K562 (cell line): Measurements from ENCODE around the gene GPRIN1. TPM values are rescaled to one million over a fixed set of nuclear protein-coding genes. Genes with fewer than 3 reads are reported as not detected.
A peak's percentile ranks its signal among the peaks of the same experiment; 100 is the strongest.

Source experiments
- AFF1 ChIP-seq, 2 experiments: fragments of 450-650 bp; IDR thresholded peaks; 2 replicates each; pipeline ENCODE4 v1.6.1; 2018; ENCODE audit warnings: mild to moderate bottlenecking in 2 of 2, low read depth in 1 of 2; ENCODE audit not compliant: partially characterized antibody in 2 of 2
- ASH1L ChIP-seq: fragments of 450-650 bp; IDR thresholded peaks from 2 replicates; pipeline ENCODE4 v1.6.1; 2018; ENCODE audit warnings: borderline replicate concordance, mild to moderate bottlenecking, low read depth; ENCODE audit not compliant: partially characterized antibody
- CCNT2 ChIP-seq: IDR thresholded peaks from 2 replicates; pipeline ENCODE4 v1.6.1; 2011; ENCODE audit warnings: borderline replicate concordance, low read depth, mild to moderate bottlenecking, moderate library complexity, mixed read lengths, low read length; ENCODE audit not compliant: insufficient read length; ENCODE audit errors: extremely low read depth
- CHD1 ChIP-seq: fragments of 200-600 bp; sonication (generic); IDR thresholded peaks from one replicate; pipeline ENCODE4 v1.6.1; 2012; ENCODE audit warnings: mild to moderate bottlenecking, moderate library complexity, low read length, inconsistent platforms
- CTCF ChIP-seq, 3 experiments: IDR thresholded peaks in 2 of 3; conservative IDR thresholded peaks in 1 of 3; 2 replicates each; pipeline ENCODE4 v1.5.1; 2011 to 2012; ENCODE audit warnings: low read length in 3 of 3, mild to moderate bottlenecking in 3 of 3, control low read depth in 2 of 3, improper control_type of control experiment in 1 of 3, inconsistent platforms in 1 of 3, low read depth in 1 of 3, mixed read lengths in 1 of 3, moderate library complexity in 1 of 3; ENCODE audit not compliant: insufficient read depth in 2 of 3
- GATAD2A ChIP-seq: fragments of 450-650 bp; IDR thresholded peaks from 2 replicates; pipeline ENCODE4 v1.6.1; 2017
- HMGN3 ChIP-seq: IDR thresholded peaks from 2 replicates; pipeline ENCODE4 v1.6.1; 2011; ENCODE audit warnings: borderline replicate concordance, low read depth, mild to moderate bottlenecking, mixed read lengths, low read length; ENCODE audit not compliant: insufficient read length; ENCODE audit errors: extremely low read depth
- MXI1 ChIP-seq: IDR thresholded peaks from 2 replicates; pipeline ENCODE4 v1.6.1; 2011; ENCODE audit warnings: low read depth, mild to moderate bottlenecking, improper control_type of control experiment, low read length
- MYNN ChIP-seq, 2 experiments: sonication (generic); formaldehyde crosslinking in 1 of 2; IDR thresholded peaks; 2 replicates each; pipeline versions ENCODE4 v1.5.0 to v1.6.1; 2016 to 2020; ENCODE audit warnings: antibody characterized with exemption in 1 of 2, missing genetic modification reagents in 1 of 2
- PCBP1 ChIP-seq: fragments of 200-400 bp; formaldehyde crosslinking; IDR thresholded peaks from 2 replicates; pipeline ENCODE4 v1.6.1; 2018; ENCODE audit warnings: mild to moderate bottlenecking, low read depth, low read length; ENCODE audit not compliant: poor library complexity, severe bottlenecking
- SREBF2 ChIP-seq: sonication (generic); formaldehyde crosslinking; IDR thresholded peaks from 2 replicates; pipeline ENCODE4 v1.4.0; 2020; ENCODE audit warnings: mild to moderate bottlenecking, missing genetic modification reagents
- TRIM28 ChIP-seq: fragments of 450-650 bp; IDR thresholded peaks from 2 replicates; pipeline ENCODE4 v1.6.1; 2017
- UBTF ChIP-seq, 2 experiments: IDR thresholded peaks; 2 replicates each; pipeline ENCODE4 v1.6.1; 2012; ENCODE audit warnings: improper control_type of control experiment in 2 of 2, low read depth in 2 of 2, low read length in 2 of 2, borderline replicate concordance in 1 of 2
- USF2 ChIP-seq: sonication (generic); formaldehyde crosslinking; IDR thresholded peaks from 2 replicates; pipeline ENCODE4 v1.5.0; 2020; ENCODE audit warnings: missing genetic modification reagents
- ZBED1 ChIP-seq: IDR thresholded peaks from 2 replicates; pipeline ENCODE4 v1.6.1; 2014
- ZEB2 ChIP-seq: fragments of 450-650 bp; IDR thresholded peaks from 2 replicates; pipeline ENCODE4 v1.6.1; 2016
- ZNF212 ChIP-seq: fragments of 450-650 bp; formaldehyde crosslinking; IDR thresholded peaks from 2 replicates; pipeline ENCODE4 v1.4.0; 2020; ENCODE audit warnings: mild to moderate bottlenecking
- ZNF3 ChIP-seq: fragments of 250-450 bp; sonication (Bioruptor Pico); IDR thresholded peaks from 2 replicates; pipeline ENCODE4 v1.5.0; 2021; ENCODE audit warnings: mild to moderate bottlenecking, moderate library complexity
- polyA plus RNA-seq, 8 experiments: library from polyadenylated mRNA; depleted of rRNA in 4 of 8; stranded (reverse) in 5 of 8; unstranded in 3 of 8; fragments of >200 nt; fragmentation: Nextera tagmentation in 2 of 8; fragmentation: Illumina TruSeq in 1 of 8; extraction: Ambion mirVana in 2 of 8; extraction: Trizol in 1 of 8; gene quantifications; 2 replicates each; pipeline versions ENCODE4 v1.2.1 to v1.2.3, GENCODE V29; 2011 to 2014; ENCODE audit warnings: inconsistent platforms in 1 of 8, missing spikeins in 1 of 8
- total RNA-seq, 7 experiments: library from RNA; depleted of rRNA in 6 of 7; stranded (reverse); fragments of >200 nt in 6 of 7; fragmentation: Illumina TruSeq in 2 of 7; extraction: Trizol in 2 of 7; gene quantifications; 2 replicates each; pipeline versions ENCODE4 v1.2.1 to v1.2.3, GENCODE V29; 2011 to 2021; ENCODE audit warnings: low replicate concordance in 1 of 7

The GPRIN1 gene
- total and polyA plus RNA-seq, 9 of the 15 experiments (the other 6 are each of a cell fraction or from before 2014, with no cell fraction given): 0.15 to 11.6 (median 4.4) TPM

GRCh38 chr5:176647030-176647842 lies 37.3 kb upstream of the GPRIN1 start, which contains the start of gene TSPAN17 (continued):
- TF ChIP-seq UBTF (IDR thresholded peaks at IDR 0.05; ENCODE audit: borderline replicate concordance in 1 of 2, low read depth in 2 of 2, low read length in 2 of 2) (0 out of 4 replicates have a peak, but pooled peaks have one; percentile 46 to 51), CHD1 (no peak), ZBED1 (no peak), ASH1L (no peak), MXI1 (no peak), HMGN3 (peak; percentile 91), MYNN (IDR thresholded peaks at IDR 0.05) (no peak), MYNN (CRISPR knock-in tag; IDR thresholded peaks at IDR 0.05) (no peak), AFF1 (IDR thresholded peaks at IDR 0.05; ENCODE audit: low read depth in 1 of 2, partially characterized antibody in 2 of 2) (no peak), GATAD2A (no peak), CCNT2 (peak; percentile 86), CTCF (IDR thresholded peaks at IDR 0.05 in 2 of 3, conservative IDR thresholded peaks at IDR 0.05 in 1 of 3; ENCODE audit: insufficient read depth in 2 of 3, low read depth in 1 of 3, low read length in 3 of 3) (peak; percentile 31 to 59 (median 54); a peak in 3 of 6 replicates), ZNF212 (CRISPR knock-in tag) (no peak), PCBP1 (peak; percentile 71), TRIM28 (no peak), USF2 (no peak), ZEB2 (no peak), ZNF3 (CRISPR knock-in tag) (no peak), SREBF2 (CRISPR knock-in tag) (no peak)
